Measurements from ENCODE around the gene TNF. TPM values are rescaled to one million over a fixed set of nuclear protein-coding genes. Genes with fewer than 3 reads are reported as not detected.

The TNF gene
- total and polyA plus RNA-seq, 10 donors: 5.5 to 18.3 (median 12.5) TPM

Small RNA genes within 50 kb of the gene (small RNA-seq; reads per million reads assigned to genes)
- gene SNORA38 (5.1 to 20.6 (median 10.4) reads per million in 4 donors), gene SNORD117 (202 to 402 (median 277) reads per million in 4 donors), gene SNORD84 (0 reads per million in 4 donors), gene UQCRHP1 (0 reads per million in 4 donors)

Other genes with a start within 250 kb of the TNF start
Only the 30 nearest of the 34 such genes appear.
- 1,000 to 10,000 TPM; 3,415 to 5,675 (median 4,969) TPM for gene HLA-B, start 218.4 kb upstream of the TNF start, total RNA-seq
- gene HLA-B, start 218.4 kb upstream of the TNF start, polyA plus RNA-seq: 1,000 to 10,000 TPM; 2,503 to 3,140 (median 2,736) TPM
- 10 to 100 TPM; 14.6 to 19.7 (median 15.2) TPM for gene MICA, start 172.0 kb upstream of the TNF start, total RNA-seq
- gene MICA, start 172.0 kb upstream of the TNF start, polyA plus RNA-seq: 10 to 100 TPM in 2 of 3 donors, 1 to 10 TPM in 1; 7.8 to 27.4 (median 17.0) TPM
- 10 to 100 TPM; 13.8 to 21.4 (median 15.0) TPM for gene MICB, start 77.4 kb upstream of the TNF start, total RNA-seq
- 1 to 10 TPM; 6.9 to 8.3 (median 6.9) TPM for gene MICB, start 77.4 kb upstream of the TNF start, polyA plus RNA-seq
- not detected for gene MCCD1, start 46.6 kb upstream of the TNF start, total RNA-seq
- not detected for gene MCCD1, start 46.6 kb upstream of the TNF start, polyA plus RNA-seq
- gene DDX39B, start 33.6 kb upstream of the TNF start, total RNA-seq: 100 to 1,000 TPM; 291 to 417 (median 354) TPM
- gene DDX39B, start 33.6 kb upstream of the TNF start, polyA plus RNA-seq: 100 to 1,000 TPM; 316 to 768 (median 493) TPM
- gene ATP6V1G2, start 29.0 kb upstream of the TNF start, total RNA-seq: 1 to 10 TPM; 2.0 to 3.7 (median 2.7) TPM
- gene ATP6V1G2, start 29.0 kb upstream of the TNF start, polyA plus RNA-seq: 1 to 10 TPM; 1.9 to 2.7 (median 2.2) TPM
- gene NFKBIL1, start 28.0 kb upstream of the TNF start, total RNA-seq: 10 to 100 TPM; 11.0 to 36.3 (median 19.4) TPM
- 10 to 100 TPM; 16.9 to 24.2 (median 19.3) TPM for gene NFKBIL1, start 28.0 kb upstream of the TNF start, polyA plus RNA-seq
- gene LTA, start 3.3 kb upstream of the TNF start, total RNA-seq: 10 to 100 TPM in 1 of 7 donors, 1 to 10 TPM in 6; 2.4 to 14.4 (median 5.1) TPM
- gene LTA, start 3.3 kb upstream of the TNF start, polyA plus RNA-seq: 1 to 10 TPM; 6.8 to 9.2 (median 7.3) TPM
- gene LTB, start 6.9 kb downstream of the TNF start, total RNA-seq: 100 to 1,000 TPM in 6 of 7 donors, 10 to 100 TPM in 1; 83.0 to 403 (median 162) TPM
- 1,000 to 10,000 TPM in 1 of 3 donors, 100 to 1,000 TPM in 2; 804 to 1,256 (median 838) TPM for gene LTB, start 6.9 kb downstream of the TNF start, polyA plus RNA-seq
- gene LST1, start 10.7 kb downstream of the TNF start, total RNA-seq: 100 to 1,000 TPM; 139 to 268 (median 217) TPM
- 100 to 1,000 TPM; 128 to 214 (median 203) TPM for gene LST1, start 10.7 kb downstream of the TNF start, polyA plus RNA-seq
- gene NCR3, start 17.4 kb downstream of the TNF start, total RNA-seq: 10 to 100 TPM in 6 of 7 donors, 1 to 10 TPM in 1; 7.8 to 28.1 (median 12.1) TPM
- 10 to 100 TPM; 15.9 to 30.3 (median 25.3) TPM for gene NCR3, start 17.4 kb downstream of the TNF start, polyA plus RNA-seq
- 100 to 1,000 TPM; 258 to 479 (median 310) TPM for gene AIF1, start 39.7 kb downstream of the TNF start, total RNA-seq
- gene AIF1, start 39.7 kb downstream of the TNF start, polyA plus RNA-seq: 100 to 1,000 TPM; 258 to 416 (median 312) TPM
- gene PRRC2A, start 45.1 kb downstream of the TNF start, total RNA-seq: 100 to 1,000 TPM; 119 to 198 (median 176) TPM
- gene PRRC2A, start 45.1 kb downstream of the TNF start, polyA plus RNA-seq: 100 to 1,000 TPM in 2 of 3 donors, 10 to 100 TPM in 1; 84.1 to 151 (median 146) TPM
- 100 to 1,000 TPM; 211 to 328 (median 260) TPM for gene BAG6, start 77.1 kb downstream of the TNF start, total RNA-seq
- 100 to 1,000 TPM; 195 to 311 (median 310) TPM for gene BAG6, start 77.1 kb downstream of the TNF start, polyA plus RNA-seq
- 1 to 10 TPM in 6 of 7 donors, under 1 TPM in 1; 0.66 to 3.9 (median 2.5) TPM for gene APOM, start 80.3 kb downstream of the TNF start, total RNA-seq
- gene APOM, start 80.3 kb downstream of the TNF start, polyA plus RNA-seq: 1 to 10 TPM; 4.7 to 9.7 (median 7.5) TPM
- 10 to 100 TPM; 24.1 to 37.4 (median 28.6) TPM for gene C6orf47, start 85.2 kb downstream of the TNF start, total RNA-seq
- gene C6orf47, start 85.2 kb downstream of the TNF start, polyA plus RNA-seq: 10 to 100 TPM; 12.2 to 22.6 (median 13.4) TPM
- gene GPANK1, start 89.4 kb downstream of the TNF start, total RNA-seq: 10 to 100 TPM; 12.7 to 21.3 (median 17.4) TPM
- 10 to 100 TPM; 12.4 to 19.2 (median 14.8) TPM for gene GPANK1, start 89.4 kb downstream of the TNF start, polyA plus RNA-seq
- 100 to 1,000 TPM; 122 to 294 (median 150) TPM for gene CSNK2B, start 90.5 kb downstream of the TNF start, total RNA-seq
- 100 to 1,000 TPM; 132 to 163 (median 139) TPM for gene CSNK2B, start 90.5 kb downstream of the TNF start, polyA plus RNA-seq
- gene LY6G5B, start 94.4 kb downstream of the TNF start, total RNA-seq: 10 to 100 TPM; 11.0 to 25.3 (median 16.3) TPM
- gene LY6G5B, start 94.4 kb downstream of the TNF start, polyA plus RNA-seq: 1 to 10 TPM; 3.0 to 5.8 (median 3.7) TPM
- gene LY6G5C, start 105.5 kb downstream of the TNF start, total RNA-seq: 1 to 10 TPM; 3.3 to 7.9 (median 5.8) TPM
- 1 to 10 TPM; 3.3 to 4.3 (median 3.5) TPM for gene LY6G5C, start 105.5 kb downstream of the TNF start, polyA plus RNA-seq
- 10 to 100 TPM; 55.8 to 80.7 (median 71.1) TPM for gene ABHD16A, start 127.8 kb downstream of the TNF start, total RNA-seq
- 10 to 100 TPM; 30.2 to 42.3 (median 34.4) TPM for gene ABHD16A, start 127.8 kb downstream of the TNF start, polyA plus RNA-seq
- 1 to 10 TPM; 1.6 to 4.9 (median 2.2) TPM for gene LY6G6F, start 131.3 kb downstream of the TNF start, total RNA-seq
- gene LY6G6F, start 131.3 kb downstream of the TNF start, polyA plus RNA-seq: under 1 TPM; 0.11 to 0.68 (median 0.35) TPM
- not detected for gene LY6G6D, start 139.8 kb downstream of the TNF start, total RNA-seq
- not detected for gene LY6G6D, start 139.8 kb downstream of the TNF start, polyA plus RNA-seq
- gene LY6G6C, start 146.2 kb downstream of the TNF start, total RNA-seq: under 1 TPM in 2 of 7 donors, not detected in 5; 0.49 to 0.77 TPM
- not detected for gene LY6G6C, start 146.2 kb downstream of the TNF start, polyA plus RNA-seq
- gene MPIG6B, start 147.8 kb downstream of the TNF start, total RNA-seq: 10 to 100 TPM in 4 of 7 donors, 1 to 10 TPM in 3; 7.9 to 15.1 (median 10.6) TPM
- gene MPIG6B, start 147.8 kb downstream of the TNF start, polyA plus RNA-seq: under 1 TPM; 0.46 to 0.61 (median 0.48) TPM
- 100 to 1,000 TPM in 1 of 7 donors, 10 to 100 TPM in 6; 63.0 to 116 (median 72.3) TPM for gene DDAH2, start 153.7 kb downstream of the TNF start, total RNA-seq
- gene DDAH2, start 153.7 kb downstream of the TNF start, polyA plus RNA-seq: 10 to 100 TPM; 67.1 to 84.7 (median 81.0) TPM
- 100 to 1,000 TPM; 296 to 392 (median 326) TPM for gene CLIC1, start 161.0 kb downstream of the TNF start, total RNA-seq
- gene CLIC1, start 161.0 kb downstream of the TNF start, polyA plus RNA-seq: 100 to 1,000 TPM; 321 to 447 (median 388) TPM
- 10 to 100 TPM; 20.2 to 35.2 (median 27.6) TPM for gene MSH5, start 164.4 kb downstream of the TNF start, total RNA-seq
- gene MSH5, start 164.4 kb downstream of the TNF start, polyA plus RNA-seq: 10 to 100 TPM; 11.2 to 26.7 (median 23.1) TPM
- 10 to 100 TPM in 1 of 7 donors, 1 to 10 TPM in 5, not detected in 1; 3.6 to 11.8 (median 5.3) TPM for gene SAPCD1, start 187.1 kb downstream of the TNF start, total RNA-seq
- 10 to 100 TPM in 1 of 3 donors, 1 to 10 TPM in 2; 7.5 to 14.2 (median 8.3) TPM for gene SAPCD1, start 187.1 kb downstream of the TNF start, polyA plus RNA-seq
- gene VWA7, start 201.8 kb downstream of the TNF start, total RNA-seq: 1 to 10 TPM in 4 of 7 donors, under 1 TPM in 2, not detected in 1; 0.68 to 2.6 (median 1.3) TPM
- 1 to 10 TPM in 1 of 3 donors, under 1 TPM in 2; 0.09 to 1.2 (median 0.11) TPM for gene VWA7, start 201.8 kb downstream of the TNF start, polyA plus RNA-seq